Pancreas (tissue), 10 donors: Measurements from ENCODE around the gene C15orf40. TPM values are rescaled to one million over a fixed set of nuclear protein-coding genes. Genes with fewer than 3 reads are reported as not detected.

Experiments
- ATAC-seq, 4 donors: fragments of 200-7000 bp; cut with Tn5 transposase; one replicate each; pipeline versions ENCODE4 v1.8.0 to v1.9.1; 2020; ENCODE audit warnings: mild to moderate bottlenecking in 4 of 4, moderate library complexity in 4 of 4
- DNase-seq, 6 donors: peaks; one replicate each; pipeline ENCODE4 v3.0.0-alpha.2; 2020
- FAIRE-seq: peaks from 2 replicates; lab custom pipeline; 2012; peaks lifted over from hg19 to GRCh38; lab: Jason Lieb, UNC
- H3K27ac ChIP-seq, 4 donors: fragments of 200-600 bp; sonication (generic); 1 replicate in 3 of 4; 2 replicates in 1 of 4; pipeline versions ENCODE4 v1.5.0 to v1.8.0; 2020
- H3K27me3 ChIP-seq, 4 donors: fragments of 200-600 bp; one replicate each; pipeline ENCODE4 v1.8.0; 2021
- H3K36me3 ChIP-seq, 3 donors: fragments of 200-600 bp; sonication (generic) in 1 of 3; one replicate each; pipeline versions ENCODE4 v1.5.0 to v1.8.0; 2020 to 2021
- H3K4me1 ChIP-seq, 3 donors: fragments of 200-600 bp; one replicate each; pipeline ENCODE4 v1.8.0; 2021
- H3K4me3 ChIP-seq, 4 donors: fragments of 200-600 bp; sonication (generic) in 2 of 4; one replicate each; pipeline versions ENCODE4 v1.5.0 to v1.8.0; 2020 to 2021
- H3K9me3 ChIP-seq, 4 donors: fragments of 200-600 bp; one replicate each; pipeline ENCODE4 v1.8.0; 2021
- WGBS, 2 donors: extraction: QIAGEN DNeasy Blood & Tissue Kit; methylation state at CpG; one replicate each; pipeline ENCODE4 v1.1.7; 2013; 5-methylcytosine and 5-hydroxymethylcytosine counted together
- intact Hi-C, 3 donors: fragments of 100-400 bp; cut with DNase I; formaldehyde crosslinking; loops; one replicate each; pipeline versions ENCODE4 v1.11.1 to v1.14.2; 2022
- polyA plus RNA-seq, 2 donors: library from polyadenylated mRNA; stranded (reverse); fragments of 200-250 nt; gene quantifications; one replicate each; pipeline ENCODE4 v1.2.3, GENCODE V29; 2013
- total RNA-seq, 6 donors: library from RNA; stranded (reverse); fragmentation: NEBNext Ultra II Directional in 4 of 6; extraction: Animal tissue kit (Norgen Biotek cat#: 25700) in 4 of 6; gene quantifications; one replicate each; pipeline versions ENCODE4 v1.2.1 to v1.2.4, GENCODE V29; 2021 to 2023
- TF ChIP-seq, protein P1 (sequence below), 4 donors: fragments of 200-600 bp; sonication (generic) in 3 of 4; IDR thresholded peaks; one replicate each; pipeline versions ENCODE4 v1.5.0 to v1.8.0; 2021; ENCODE audit warnings: antibody characterized with exemption in 4 of 4
- donor health status: healthy with polysubstance abuse.
- donor health status: DM: no; HTN: no; CAD: no; lungs with moderate emphysema.
- donor health status: DM: no; HTN: no; CAD: no.
- donor health status: control.
- donor health status: control.
- donor health status: Bipolar disorder and iron deficiency.
- donor health status: DM: yes; HTN: yes; CAD: no.
- donor health status: DM: no; HTN: no; CAD: no.
- donor health status: DM: no; HTN: no; CAD: no.
- donor health status: DM: yes; HTN: yes; CAD: no.

The C15orf40 gene
- total and polyA plus RNA-seq, 8 donors = 6.4 to 19.0 (median 10.2) TPM

DNA sequence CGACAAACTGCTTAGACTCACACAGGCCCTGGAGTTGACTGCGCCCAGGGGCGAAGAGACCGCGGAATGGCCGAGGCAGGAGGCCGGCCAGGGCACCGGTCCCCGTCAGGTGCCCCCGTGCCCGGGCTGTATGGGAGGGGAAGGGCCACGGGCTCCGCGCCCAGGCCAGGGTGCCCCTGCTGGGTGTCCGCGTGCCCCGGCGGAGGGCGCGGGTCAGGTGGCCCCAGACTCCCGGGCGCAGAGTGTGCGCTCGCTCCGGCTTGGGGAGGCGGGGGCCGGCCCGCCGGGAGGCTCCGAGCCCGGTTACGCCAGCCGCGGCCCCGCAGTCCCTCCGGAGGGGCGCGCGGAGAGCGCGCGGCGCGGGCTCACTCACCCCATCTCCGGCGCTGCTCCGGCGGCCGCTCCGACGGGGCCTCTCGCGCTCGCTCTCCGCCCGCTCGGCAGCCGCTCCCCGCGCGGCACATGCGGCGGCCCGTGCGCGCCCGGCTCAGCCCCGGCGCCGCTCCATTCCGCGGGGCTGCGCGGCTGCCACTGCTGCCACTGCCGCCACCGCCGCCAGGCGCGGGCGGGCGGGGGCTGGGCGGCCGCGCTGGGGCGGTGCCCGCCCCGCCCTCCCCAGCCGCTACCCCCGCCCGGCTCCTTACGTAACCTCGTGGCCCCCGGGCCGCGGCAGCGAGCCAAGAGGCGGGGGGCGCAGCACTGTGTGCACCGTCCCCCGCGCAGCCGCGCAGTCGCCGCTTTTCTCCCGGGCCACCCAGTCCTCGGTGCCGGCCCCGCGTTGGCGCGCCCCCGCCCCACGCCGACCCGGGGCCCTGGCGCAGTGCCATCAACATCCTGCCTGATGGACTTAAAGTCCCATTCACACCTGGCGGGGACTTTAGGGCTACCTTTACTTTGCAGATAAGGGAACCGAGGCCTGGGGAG, 59.0 kb downstream of the C15orf40 start, which contains the start of gene HOMER2:
Gene HOMER2 (minus strand): TSS at position 563 of the 924 bp plus-strand sequence. CDS start 185 bp downstream, at position 378.
- Histone ChIP-seq H3K27ac (peak within 1 kb of the TSS; percentile 84 to 92 (median 89)), H3K9me3 (no peaks in the 10 kb centered on the region), H3K4me3 (peak within 1 kb of the TSS; percentile 65 to 95 (median 88)), H3K27me3 (no peaks in the 10 kb centered on the region), H3K4me1 (peaks cover 0 to 25% (median 4%) of the 10 kb centered on the region in 3 donors), H3K36me3 (no peaks in the 10 kb centered on the region)
- 1% methylated on average over 21 to 119 of the region's 119 CpGs for WGBS, 2 donors
- FAIRE-seq (no peak), ATAC-seq (peak; percentile 66 to 83 (median 72)), DNase-seq (peak; percentile 86 to 95 (median 90))
- TF ChIP-seq, protein P1, sequence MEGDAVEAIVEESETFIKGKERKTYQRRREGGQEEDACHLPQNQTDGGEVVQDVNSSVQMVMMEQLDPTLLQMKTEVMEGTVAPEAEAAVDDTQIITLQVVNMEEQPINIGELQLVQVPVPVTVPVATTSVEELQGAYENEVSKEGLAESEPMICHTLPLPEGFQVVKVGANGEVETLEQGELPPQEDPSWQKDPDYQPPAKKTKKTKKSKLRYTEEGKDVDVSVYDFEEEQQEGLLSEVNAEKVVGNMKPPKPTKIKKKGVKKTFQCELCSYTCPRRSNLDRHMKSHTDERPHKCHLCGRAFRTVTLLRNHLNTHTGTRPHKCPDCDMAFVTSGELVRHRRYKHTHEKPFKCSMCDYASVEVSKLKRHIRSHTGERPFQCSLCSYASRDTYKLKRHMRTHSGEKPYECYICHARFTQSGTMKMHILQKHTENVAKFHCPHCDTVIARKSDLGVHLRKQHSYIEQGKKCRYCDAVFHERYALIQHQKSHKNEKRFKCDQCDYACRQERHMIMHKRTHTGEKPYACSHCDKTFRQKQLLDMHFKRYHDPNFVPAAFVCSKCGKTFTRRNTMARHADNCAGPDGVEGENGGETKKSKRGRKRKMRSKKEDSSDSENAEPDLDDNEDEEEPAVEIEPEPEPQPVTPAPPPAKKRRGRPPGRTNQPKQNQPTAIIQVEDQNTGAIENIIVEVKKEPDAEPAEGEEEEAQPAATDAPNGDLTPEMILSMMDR (IDR thresholded peaks at IDR 0.05) = no peak
- intact Hi-C loops = no loop called here

GRCh38 chr15:82951472-82952157, 59.8 kb downstream of the C15orf40 start:
- Histone ChIP-seq H3K9me3 (no peaks in the 10 kb centered on the region), H3K36me3 (no peaks in the 10 kb centered on the region), H3K4me3 (peak overlapping the region; percentile 65 to 95 (median 88)), H3K27me3 (no peaks in the 10 kb centered on the region), H3K4me1 (peaks cover 4 to 26% (median 4%) of the 10 kb centered on the region in 3 donors), H3K27ac (peak overlapping the region; percentile 84 to 92 (median 89))
- DNase-seq (no peak), FAIRE-seq (no peak), ATAC-seq (peak in 3 of 4 donors; percentile 8 to 31 (median 30))
- WGBS, 2 donors = 10 to 12% methylated on average over 13 of the region's 13 CpGs
- intact Hi-C loops = no loop called here
- TF ChIP-seq, protein P1 (IDR thresholded peaks at IDR 0.05) = no peak

GRCh38 chr15:82950746-82951370, 60.6 kb downstream of the C15orf40 start:
- ATAC-seq (peak in 2 of 4 donors; percentile 15 to 17), FAIRE-seq (no peak), DNase-seq (no peak)
- no peaks in the 10 kb centered on the region for H3K9me3 ChIP-seq
- H3K4me3 ChIP-seq = peak overlapping the region; percentile 65 to 95 (median 88)
- peak overlapping the region; percentile 84 to 92 (median 89) for H3K27ac ChIP-seq
- intact Hi-C loops = no loop called here
- TF ChIP-seq, protein P1 (IDR thresholded peaks at IDR 0.05) = no peak
- 11 to 15% methylated on average over 6 of the region's 6 CpGs for WGBS, 2 donors
- H3K27me3 ChIP-seq = no peaks in the 10 kb centered on the region
- H3K36me3 ChIP-seq = no peaks in the 10 kb centered on the region
- peaks cover 4 to 26% (median 4%) of the 10 kb centered on the region in 3 donors for H3K4me1 ChIP-seq

DNA sequence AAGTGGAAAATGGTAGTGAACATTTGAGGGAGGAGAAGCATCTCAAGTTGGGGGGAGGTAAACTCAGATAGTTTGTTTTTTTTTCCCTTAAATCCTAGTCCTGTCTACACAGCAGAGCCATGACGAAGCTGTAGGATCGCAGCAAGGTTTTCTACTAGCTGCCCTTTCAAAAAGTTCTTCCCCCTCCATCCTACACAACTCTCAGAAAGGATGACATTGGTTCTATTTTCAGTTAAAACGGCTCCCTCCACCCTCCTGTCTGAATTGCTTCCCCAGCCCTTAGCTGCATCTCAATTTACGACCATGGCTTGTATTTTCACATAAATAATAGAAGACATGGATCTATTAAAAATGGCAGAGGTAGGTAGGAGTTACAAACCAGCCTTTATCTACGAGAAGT, 61.1 kb downstream of the C15orf40 start:
- H3K27ac ChIP-seq = peak overlapping the region in 3 of 4 donors; percentile 3 to 92 (median 91)

More for the DNA sequence above, 61.1 kb downstream of the C15orf40 start:
- Histone ChIP-seq H3K27me3 (no peaks in the 10 kb centered on the region), H3K4me3 (peak overlapping the region in 3 of 4 donors; percentile 82 to 95 (median 93)), H3K36me3 (no peaks in the 10 kb centered on the region), H3K9me3 (no peaks in the 10 kb centered on the region), H3K4me1 (peaks cover 4 to 26% (median 4%) of the 10 kb centered on the region in 3 donors)
- ATAC-seq (no peak), DNase-seq (no peak), FAIRE-seq (no peak)
- TF ChIP-seq, protein P1 (IDR thresholded peaks at IDR 0.05) = no peak
- intact Hi-C loops = no loop called here
- 15 to 16% methylated on average over 5 of the region's 5 CpGs for WGBS, 2 donors
